ENCODE results near the gene RASL11B. TPM values are rescaled to one million over a fixed set of nuclear protein-coding genes. Genes with fewer than 3 reads are reported as not detected.
A peak's percentile ranks its signal among the peaks of the same experiment; 100 is the strongest.

Gene RASL11B
- total and polyA plus RNA-seq, 2 experiments from 2014 or later: 7.6 to 8.9 TPM

GRCh38 chr4:52868133-52868532 lies 6.0 kb downstream of the RASL11B start:
- peak; percentile 46 for DNase-seq (ENCODE audit: low spot score)
- H2AFZ ChIP-seq: no peak overlapping the region
- H3K4me2 ChIP-seq: no peak overlapping the region
- H4K20me1 ChIP-seq (ENCODE audit: insufficient read depth, poor library complexity, severe bottlenecking): no peaks in the 10 kb centered on the region
- H3K4me1 ChIP-seq (ENCODE audit: insufficient read depth): peaks cover 31% of the 10 kb centered on the region
- no peak overlapping the region for H3K4me3 ChIP-seq
- peaks cover 3% of the 10 kb centered on the region for H3K79me2 ChIP-seq
- H3K36me3 ChIP-seq (replicated peaks; ENCODE audit: insufficient read depth, low read depth): no peaks in the 10 kb centered on the region
- no peaks in the 10 kb centered on the region for H3K27me3 ChIP-seq
- H3K9me3 ChIP-seq (ENCODE audit: low read depth): no peaks in the 10 kb centered on the region
- TF ChIP-seq EZH2 (IDR thresholded peaks at IDR 0.05; ENCODE audit: borderline replicate concordance) (no peak), EZH2phosphoT487 (IDR thresholded peaks at IDR 0.05; ENCODE audit: low read depth, severe bottlenecking, unreplicated experiment) (no peak), CTCF (IDR thresholded peaks at IDR 0.05; ENCODE audit: poor library complexity) (no peak)
- H3K9me2 ChIP-seq (replicated peaks; ENCODE audit: insufficient read depth): no peaks in the 10 kb centered on the region
- peak overlapping the region; percentile 82 for H3K27ac ChIP-seq
- 72% methylated on average over 8 of the region's 8 CpGs for WGBS (ENCODE audit: low lambda C conversion rate, missing lambda C conversion rate)

- Histone ChIP-seq H3K4me2 (peak overlapping the region; percentile 40), H3K27me3 (no peaks in the 10 kb centered on the region), H2AFZ (no peak overlapping the region), H3K79me2 (no peaks in the 10 kb centered on the region), H3K4me1 (ENCODE audit: insufficient read depth) (peaks cover 40% of the 10 kb centered on the region), H3K9me3 (ENCODE audit: low read depth) (no peaks in the 10 kb centered on the region), H3K9me2 (replicated peaks; ENCODE audit: insufficient read depth) (no peaks in the 10 kb centered on the region), H3K36me3 (replicated peaks; ENCODE audit: insufficient read depth, low read depth) (no peaks in the 10 kb centered on the region), H3K4me3 (no peak overlapping the region), H4K20me1 (ENCODE audit: insufficient read depth, poor library complexity, severe bottlenecking) (no peaks in the 10 kb centered on the region), H3K27ac (peak overlapping the region; percentile 82)
- TF ChIP-seq CTCF (IDR thresholded peaks at IDR 0.05; ENCODE audit: poor library complexity) (no peak), EZH2 (IDR thresholded peaks at IDR 0.05; ENCODE audit: borderline replicate concordance) (no peak), EZH2phosphoT487 (IDR thresholded peaks at IDR 0.05; ENCODE audit: low read depth, severe bottlenecking, unreplicated experiment) (no peak)
- WGBS (ENCODE audit: low lambda C conversion rate, missing lambda C conversion rate): 50% methylated on average over 12 of the region's 12 CpGs
- DNase-seq (ENCODE audit: low spot score): peak; percentile 68
These were observed 7.1 kb downstream of the RASL11B start for GRCh38 chr4:52869196-52869595.

- Histone ChIP-seq H3K27me3 (no peaks in the 10 kb centered on the region), H3K4me3 (no peak overlapping the region), H3K4me1 (ENCODE audit: insufficient read depth) (peaks cover 40% of the 10 kb centered on the region), H2AFZ (no peak overlapping the region), H3K9me2 (replicated peaks; ENCODE audit: insufficient read depth) (no peaks in the 10 kb centered on the region), H3K36me3 (replicated peaks; ENCODE audit: insufficient read depth, low read depth) (no peaks in the 10 kb centered on the region), H3K9me3 (ENCODE audit: low read depth) (no peaks in the 10 kb centered on the region), H3K4me2 (peak overlapping the region; percentile 40), H4K20me1 (ENCODE audit: insufficient read depth, poor library complexity, severe bottlenecking) (no peaks in the 10 kb centered on the region), H3K27ac (peak overlapping the region; percentile 82), H3K79me2 (no peaks in the 10 kb centered on the region)
- DNase-seq (ENCODE audit: low spot score): no peak
- 60% methylated on average over 1 of the region's 1 CpG for WGBS (ENCODE audit: low lambda C conversion rate, missing lambda C conversion rate)
- no peak for TF ChIP-seq EZH2phosphoT487 (IDR thresholded peaks at IDR 0.05; ENCODE audit: low read depth, severe bottlenecking, unreplicated experiment)
These were observed 7.5 kb downstream of the RASL11B start for GRCh38 chr4:52869656-52870055.

- TF ChIP-seq CTCF (IDR thresholded peaks at IDR 0.05; ENCODE audit: poor library complexity): no peak
- TF ChIP-seq EZH2 (IDR thresholded peaks at IDR 0.05; ENCODE audit: borderline replicate concordance): no peak
- no peak for TF ChIP-seq EZH2phosphoT487 (IDR thresholded peaks at IDR 0.05; ENCODE audit: low read depth, severe bottlenecking, unreplicated experiment)
- H3K27ac ChIP-seq: peak overlapping the region; percentile 82
- H2AFZ ChIP-seq: no peak overlapping the region
- peaks cover 39% of the 10 kb centered on the region for H3K4me1 ChIP-seq (ENCODE audit: insufficient read depth)
- no peaks in the 10 kb centered on the region for H3K36me3 ChIP-seq (replicated peaks; ENCODE audit: insufficient read depth, low read depth)
- H3K4me2 ChIP-seq: peak overlapping the region; percentile 40
- H3K4me3 ChIP-seq: no peak overlapping the region
- H3K9me3 ChIP-seq (ENCODE audit: low read depth): no peaks in the 10 kb centered on the region
- DNase-seq (ENCODE audit: low spot score): no peak
- 45% methylated on average over 4 of the region's 4 CpGs for WGBS (ENCODE audit: low lambda C conversion rate, missing lambda C conversion rate)
- H4K20me1 ChIP-seq (ENCODE audit: insufficient read depth, poor library complexity, severe bottlenecking): no peaks in the 10 kb centered on the region
- no peaks in the 10 kb centered on the region for H3K9me2 ChIP-seq (replicated peaks; ENCODE audit: insufficient read depth)
- no peaks in the 10 kb centered on the region for H3K79me2 ChIP-seq
- no peaks in the 10 kb centered on the region for H3K27me3 ChIP-seq
These were observed 8.1 kb downstream of the RASL11B start for GRCh38 chr4:52870225-52870624.

Measured in hepatocyte (in vitro differentiated cells).